HTERT RPE-1 (cell line): ENCODE measurements around the gene SELENOF.
"Not testable (repeated sequence)": the region's sequence is repeated elsewhere in the genome, so short reads cannot be mapped to it uniquely, and the experiment has no call there.

Experiments
- in situ Hi-C: fragments of 300-500 bp; cut with MboI; formaldehyde crosslinking; loops from 4 replicates; pipeline ENCODE4 v1.14.3; 2020; ENCODE audit warnings: low sequenced_read_pairs

The SELENOF gene

DNA sequence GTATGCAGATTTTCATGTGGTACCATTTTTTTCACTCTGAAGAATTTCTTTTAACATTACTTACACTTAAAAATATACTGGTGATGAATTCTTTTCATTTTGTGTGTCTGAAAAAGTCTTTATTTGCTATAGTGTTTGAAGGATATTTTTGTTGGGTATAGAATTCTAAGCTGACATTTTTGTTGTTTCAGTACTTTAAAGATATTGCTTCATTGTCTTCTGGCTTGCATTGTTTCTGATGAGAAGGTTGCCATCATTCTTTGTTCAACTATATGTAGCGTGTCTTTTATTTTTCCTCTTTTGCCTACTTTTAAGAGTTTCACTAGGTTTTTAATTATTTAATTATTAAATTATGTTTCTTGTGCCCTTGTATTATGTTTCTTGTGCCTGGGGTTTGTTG is 8.5 kb upstream of the SELENOF start:
- in situ Hi-C loops = no loop called here

DNA sequence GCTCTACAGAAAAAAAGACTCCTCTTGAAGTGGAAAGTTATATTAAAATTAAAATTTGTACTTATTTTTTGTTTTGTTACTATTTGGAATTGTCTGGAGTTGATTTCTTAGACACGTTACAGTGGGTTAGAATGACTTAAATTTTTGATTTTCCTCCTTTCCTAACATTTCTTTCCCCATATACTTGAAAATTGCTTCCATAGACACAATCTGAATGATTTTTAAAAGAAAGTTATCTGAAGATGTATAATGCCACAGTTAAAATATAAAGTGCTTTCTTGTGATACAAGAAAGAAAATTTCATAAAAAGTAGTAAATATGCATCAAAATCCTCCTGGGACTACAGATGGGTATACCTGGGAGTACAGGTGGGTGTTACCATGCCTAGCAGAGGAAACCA is 2.8 kb upstream of the SELENOF start:
- in situ Hi-C loops = no loop called here

DNA sequence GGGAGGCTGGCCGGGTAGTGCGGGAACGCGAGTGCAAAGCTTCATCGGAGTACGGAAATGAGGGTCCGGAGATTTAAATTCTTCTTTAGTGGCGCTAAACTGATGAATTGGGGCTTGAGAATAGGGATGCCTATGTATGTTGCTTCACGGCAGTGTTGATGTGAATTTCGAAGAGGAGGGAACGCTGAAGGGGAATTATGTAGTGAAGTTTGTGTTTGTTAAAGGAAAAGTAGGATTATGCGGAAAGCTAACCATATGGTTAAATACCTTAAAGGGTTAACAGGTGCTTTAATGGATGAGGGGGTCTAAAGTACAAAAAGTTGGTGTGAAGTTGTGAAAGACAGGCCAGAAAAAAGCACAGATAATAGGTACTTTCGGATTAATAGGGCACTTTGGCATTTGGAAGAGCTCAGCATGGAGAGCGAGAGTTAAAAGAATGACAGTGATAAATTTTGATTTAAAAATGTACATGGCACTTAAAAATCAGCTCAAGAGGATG is 1.9 kb upstream of the SELENOF start:
- in situ Hi-C loops = no loop called here

DNA sequence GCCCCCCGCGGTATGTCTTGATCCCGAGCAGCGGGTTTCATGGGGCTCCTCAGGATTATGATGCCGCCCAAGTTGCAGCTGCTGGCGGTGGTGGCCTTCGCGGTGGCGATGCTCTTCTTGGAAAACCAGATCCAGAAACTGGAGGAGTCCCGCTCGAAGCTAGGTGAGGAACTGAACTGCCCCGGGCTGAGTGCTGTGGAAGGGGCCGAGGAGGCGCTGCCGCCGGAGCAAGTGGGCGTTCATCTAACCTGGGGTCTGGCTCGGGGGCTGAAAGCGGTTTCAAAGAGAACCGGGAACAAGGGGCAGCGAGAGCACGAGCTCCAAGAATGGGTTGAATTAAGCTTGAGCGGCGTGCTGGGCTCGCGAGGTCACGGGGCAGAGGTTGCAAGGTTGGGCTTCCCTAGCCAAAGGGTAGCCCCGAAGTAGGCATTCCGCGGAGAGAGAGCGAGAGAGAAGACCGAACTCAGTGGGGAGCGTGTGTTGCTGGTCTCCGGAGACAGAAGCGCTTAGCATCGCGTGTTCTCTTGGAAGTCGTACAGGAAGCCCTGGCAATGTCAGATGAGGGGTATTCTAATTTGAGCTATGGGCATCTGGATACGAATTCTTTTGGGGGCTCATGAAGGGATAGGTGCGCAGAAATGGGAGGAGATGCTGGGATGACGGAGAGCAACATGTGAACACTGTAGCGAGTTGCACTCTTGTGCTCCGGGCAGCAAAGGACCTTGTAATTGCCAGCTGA is 1.2 kb upstream of the SELENOF start:
- in situ Hi-C loops = no loop called here

DNA sequence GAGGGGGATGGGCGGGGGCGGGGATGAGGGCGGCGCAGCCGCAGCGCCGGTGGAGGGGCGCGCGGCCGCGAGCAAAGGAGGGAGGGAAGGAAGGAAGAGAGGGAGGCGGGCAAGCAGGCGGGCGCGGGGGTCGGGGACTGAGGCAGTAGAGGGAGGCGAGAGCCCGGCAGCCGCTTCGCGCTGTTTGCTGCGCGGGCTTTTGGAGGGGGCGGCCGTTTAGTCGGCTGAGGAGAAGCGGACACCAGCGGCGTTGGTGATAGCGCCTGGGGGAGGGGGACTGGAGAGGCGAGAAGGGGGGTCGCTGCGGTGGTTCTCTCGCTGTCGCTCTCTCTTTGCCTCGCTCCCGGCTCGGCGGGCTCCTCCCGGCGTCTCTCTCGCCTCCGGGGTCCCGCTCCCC is 673 bp upstream of the SELENOF start, which contains the start of gene HS2ST1:
Gene HS2ST1, plus strand, starts transcription at position 35 of the 397 bp plus-strand sequence.
- in situ Hi-C loops = no loop called here

DNA sequence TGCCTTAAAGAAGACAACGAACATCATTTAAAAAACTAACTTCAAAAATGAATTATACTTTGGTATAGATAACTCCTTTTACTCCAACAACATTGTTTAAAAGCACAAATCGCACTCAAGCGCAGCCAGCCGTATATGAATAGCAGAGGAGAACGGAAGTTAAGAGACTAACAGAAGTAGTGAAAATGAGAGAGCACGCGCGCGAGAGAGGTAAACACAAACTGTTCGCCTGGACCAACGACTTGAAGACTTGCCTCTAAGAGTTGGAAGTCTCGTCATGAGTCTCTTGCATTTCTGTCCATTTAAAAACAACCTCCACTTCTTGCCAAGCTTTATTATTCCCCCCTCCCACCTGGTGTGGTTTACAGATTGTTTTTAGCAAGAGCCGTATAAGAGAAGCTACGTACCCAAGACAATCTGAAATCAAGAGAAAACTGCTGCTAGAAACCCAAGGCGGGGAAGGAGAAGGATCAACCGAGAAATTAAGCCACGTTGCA is 479 bp downstream of the SELENOF start:
- in situ Hi-C loops = no loop called here

DNA sequence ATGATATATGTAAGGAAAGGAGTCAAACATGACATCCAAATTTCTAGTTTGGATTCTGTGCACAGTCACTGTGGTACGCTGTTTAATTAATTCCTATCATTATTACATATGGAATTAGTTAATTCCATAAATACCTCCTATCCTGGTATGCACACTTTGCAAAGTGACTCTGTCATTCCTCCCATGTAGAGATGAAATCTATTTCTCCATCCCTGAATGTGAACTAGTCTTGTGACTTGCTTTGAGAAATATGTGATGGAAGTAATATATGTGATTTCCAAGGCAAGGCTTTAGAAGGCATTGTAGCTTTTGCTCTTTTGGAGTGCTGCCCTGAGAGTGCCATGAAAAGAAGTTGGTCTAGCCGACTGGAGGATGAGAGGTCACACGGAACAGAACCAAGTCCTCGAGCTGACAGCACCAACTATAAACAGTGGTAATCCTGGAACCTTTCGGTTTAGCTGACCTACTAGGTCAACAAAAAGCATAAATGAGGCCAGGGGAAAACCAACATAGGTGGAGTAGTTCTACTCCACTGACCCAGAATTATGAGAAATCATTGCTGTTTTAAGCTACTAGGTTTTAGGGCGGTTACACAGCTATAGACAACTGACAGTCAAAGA is 1.5 kb downstream of the SELENOF start:
- in situ Hi-C loops = no loop called here

DNA sequence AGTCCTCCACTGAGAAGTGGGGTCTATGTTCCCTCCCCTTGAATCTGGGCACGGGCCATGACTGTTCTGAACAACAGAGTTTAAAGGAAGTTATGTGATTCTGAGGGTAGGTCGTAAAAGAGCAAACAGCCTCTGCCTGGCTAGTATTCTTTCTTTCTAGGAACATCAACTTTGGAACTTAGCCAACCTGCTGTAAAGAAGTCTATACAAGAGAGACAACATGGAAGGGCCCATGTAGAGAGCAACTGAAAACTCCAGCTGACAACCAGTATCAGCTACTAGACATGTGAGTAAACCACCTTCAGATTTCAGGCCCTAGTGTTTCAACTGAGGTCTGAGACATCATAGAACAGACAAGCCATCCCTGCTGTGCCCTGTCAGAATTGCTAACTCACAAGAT is 7.5 kb downstream of the SELENOF start:
- in situ Hi-C loops = no loop called here

DNA sequence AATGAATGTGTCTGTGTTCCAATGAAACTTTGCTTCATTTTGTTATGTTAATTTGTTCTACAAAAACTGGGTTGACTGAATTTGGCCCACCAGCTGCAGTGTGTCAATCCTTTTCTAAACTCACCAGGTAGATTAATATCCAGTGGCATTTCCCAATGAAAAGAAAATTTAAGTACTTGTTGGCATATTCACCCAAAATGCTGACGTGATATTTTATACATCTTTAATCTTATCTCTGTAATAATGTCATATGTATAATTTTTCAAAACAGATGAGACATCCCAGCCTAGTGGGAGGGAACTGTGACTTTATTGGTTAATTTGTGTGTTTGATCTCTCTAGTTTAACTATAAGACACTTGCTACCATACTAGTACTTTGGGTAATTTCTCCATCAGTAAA is 8.1 kb downstream of the SELENOF start:
- in situ Hi-C loops = no loop called here

DNA sequence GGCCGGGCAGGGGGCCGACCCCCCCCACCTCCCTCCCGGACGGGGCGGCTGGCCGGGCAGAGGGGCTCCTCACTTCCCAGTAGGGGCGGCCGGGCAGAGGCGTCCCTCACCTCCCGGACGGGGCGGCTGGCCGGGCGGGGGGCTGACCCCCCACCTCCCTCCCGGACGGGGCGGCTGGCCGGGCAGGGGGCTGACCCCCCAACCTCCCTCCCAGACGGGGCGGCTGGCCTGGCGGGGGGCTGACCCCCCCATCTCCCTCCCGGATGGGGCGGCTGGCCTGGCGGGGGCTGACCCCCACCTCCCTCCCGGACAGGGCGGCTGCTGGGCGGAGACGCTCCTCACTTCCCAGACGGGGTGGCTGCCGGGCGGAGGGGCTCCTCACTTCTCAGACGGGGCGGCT is 14.5 kb downstream of the SELENOF start:
- in situ Hi-C loops = not testable (repeated sequence)

DNA sequence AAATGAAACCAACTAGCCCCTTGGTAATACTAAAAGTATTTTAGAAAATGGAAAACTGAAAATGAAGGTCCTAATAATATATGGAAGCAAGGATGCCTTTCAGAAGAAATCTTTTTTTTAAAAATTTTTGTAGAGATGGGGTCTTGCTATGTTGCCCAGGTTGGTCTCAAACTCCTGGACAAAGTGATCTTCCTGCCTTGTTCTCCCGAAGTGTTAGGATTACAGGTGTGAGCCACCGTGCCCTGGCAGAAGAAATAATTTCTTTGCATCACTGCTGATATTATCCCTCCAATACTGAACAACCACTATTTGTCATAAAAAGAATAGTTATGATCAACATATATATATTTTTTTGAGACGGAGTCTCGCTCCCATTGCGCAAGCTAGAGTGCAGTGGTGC is 25.6 kb downstream of the SELENOF start:
- in situ Hi-C loops = no loop called here

DNA sequence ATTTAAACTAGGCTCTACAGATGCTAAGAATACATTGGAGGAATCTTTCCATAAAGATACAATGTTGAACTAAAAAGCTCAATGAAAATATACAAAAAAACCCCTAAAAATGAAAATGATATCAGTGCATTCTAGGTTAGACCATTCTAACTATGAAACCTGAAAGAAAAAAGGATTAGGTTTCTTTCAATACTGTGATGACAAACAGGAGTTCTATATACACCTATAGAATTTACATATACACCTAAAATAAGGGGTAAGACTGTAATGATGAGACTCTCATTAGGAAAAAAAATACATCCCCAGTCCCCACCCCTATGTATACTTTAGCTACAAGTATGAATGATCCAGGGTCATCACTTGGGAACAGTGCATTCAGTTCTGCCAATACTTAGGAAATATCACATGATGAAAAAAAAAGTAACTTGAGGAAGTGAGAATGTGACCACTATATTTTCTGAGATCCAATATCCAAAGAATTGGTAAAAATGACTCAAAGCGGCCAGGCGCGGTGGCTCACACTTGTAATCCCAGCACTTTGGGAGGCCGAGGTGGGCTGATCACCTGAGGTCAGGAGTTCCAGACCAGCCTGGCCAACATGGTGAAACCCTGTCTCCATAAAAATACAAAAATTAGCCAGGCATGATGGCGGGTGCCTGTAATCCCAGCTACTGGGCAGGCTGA is 26.3 kb downstream of the SELENOF start:
- in situ Hi-C loops = no loop called here

DNA sequence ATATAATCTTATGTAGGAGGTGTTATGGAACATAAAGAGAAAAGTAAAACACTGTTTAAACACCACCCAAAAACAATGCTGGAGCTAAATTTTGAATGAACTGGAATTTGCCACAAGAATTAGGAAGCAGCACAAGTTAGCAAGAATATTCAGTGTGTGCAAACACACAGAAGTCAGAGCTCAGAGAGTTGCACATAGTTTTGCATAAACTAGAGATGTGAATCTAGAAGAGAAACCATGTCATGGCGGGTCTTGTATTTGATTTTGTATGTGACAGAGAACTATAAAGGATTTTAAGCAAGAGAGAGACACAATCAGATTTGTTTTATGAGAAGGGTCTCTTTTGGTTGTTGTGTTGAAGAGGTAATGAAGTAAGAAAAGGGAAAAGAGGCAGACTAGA is 38.2 kb downstream of the SELENOF start:
- in situ Hi-C loops = no loop called here

DNA sequence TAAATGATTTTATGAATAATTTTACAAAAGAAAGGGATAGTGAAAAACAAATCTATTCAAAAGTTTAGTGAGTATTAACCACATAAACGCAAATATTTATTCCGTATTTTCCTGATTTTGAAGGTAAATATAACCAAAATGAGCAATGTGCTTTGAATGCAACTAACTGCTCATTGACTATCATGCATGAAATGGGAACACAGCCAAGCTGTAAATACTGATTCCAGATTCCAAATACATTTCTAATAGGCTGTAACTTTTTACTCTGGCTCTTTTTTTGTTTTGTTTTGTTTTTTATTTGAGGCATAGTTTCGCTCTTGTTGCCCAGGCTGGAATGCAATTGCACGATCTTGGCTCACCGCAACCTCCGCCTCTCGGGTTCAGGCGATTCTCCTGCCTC is 41.8 kb downstream of the SELENOF start:
- in situ Hi-C loops = no loop called here

DNA sequence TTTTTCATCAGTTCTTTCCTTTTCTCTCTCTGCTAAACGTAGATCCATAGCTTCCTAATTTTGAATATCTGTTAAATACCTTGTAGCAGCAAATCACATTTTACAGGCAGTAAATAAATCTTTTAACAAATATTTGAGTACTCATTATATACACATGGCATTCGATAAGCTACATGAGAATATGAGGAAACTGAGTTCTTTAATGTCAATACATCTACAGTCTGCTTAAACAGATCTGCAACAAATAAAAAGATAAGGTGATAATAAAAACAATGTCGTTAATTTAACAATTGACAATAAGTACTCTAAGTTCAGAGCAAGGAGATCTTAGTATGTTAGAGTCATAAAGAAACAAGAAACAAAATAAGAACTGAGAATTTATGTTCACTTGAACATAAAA is 42.9 kb downstream of the SELENOF start:
- in situ Hi-C loops = no loop called here

DNA sequence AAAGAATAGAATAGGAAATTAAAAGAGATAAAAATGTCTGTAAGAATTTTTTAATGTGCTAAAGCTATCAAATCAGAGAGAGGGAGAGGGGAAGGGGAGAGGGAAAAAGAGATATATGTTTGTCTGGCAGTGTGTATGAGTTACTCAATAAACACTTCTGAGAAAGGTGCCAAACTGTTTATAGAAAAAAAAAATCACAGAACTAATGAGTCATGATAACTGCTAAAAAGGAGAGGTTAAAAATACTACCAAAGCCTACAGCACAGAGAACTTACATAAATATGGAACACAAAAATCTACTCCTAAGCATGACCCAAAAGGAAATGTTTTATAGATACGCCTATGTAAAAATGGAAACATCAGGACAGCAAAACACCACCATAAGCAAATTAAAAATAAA is 45.4 kb downstream of the SELENOF start:
- in situ Hi-C loops = no loop called here

DNA sequence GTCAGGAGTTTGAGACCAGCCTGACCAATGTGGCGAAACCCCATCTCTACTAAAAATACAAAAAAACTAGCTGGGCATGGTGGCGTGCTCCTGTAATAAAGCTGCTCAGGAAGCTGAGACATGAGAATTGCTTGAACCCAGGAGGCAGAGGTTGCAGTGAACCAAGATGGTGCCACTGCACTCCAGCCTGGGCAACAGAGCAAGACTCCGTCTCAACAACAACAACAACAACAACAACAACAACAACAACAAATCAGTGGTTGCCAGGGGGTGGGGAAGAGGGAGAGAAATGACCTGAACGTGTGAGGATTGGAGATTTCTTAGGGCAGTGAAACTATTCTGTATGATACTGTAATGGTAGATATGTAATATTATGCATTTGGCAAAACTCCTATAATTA is 46.6 kb downstream of the SELENOF start:
- in situ Hi-C loops = not testable (repeated sequence)

DNA sequence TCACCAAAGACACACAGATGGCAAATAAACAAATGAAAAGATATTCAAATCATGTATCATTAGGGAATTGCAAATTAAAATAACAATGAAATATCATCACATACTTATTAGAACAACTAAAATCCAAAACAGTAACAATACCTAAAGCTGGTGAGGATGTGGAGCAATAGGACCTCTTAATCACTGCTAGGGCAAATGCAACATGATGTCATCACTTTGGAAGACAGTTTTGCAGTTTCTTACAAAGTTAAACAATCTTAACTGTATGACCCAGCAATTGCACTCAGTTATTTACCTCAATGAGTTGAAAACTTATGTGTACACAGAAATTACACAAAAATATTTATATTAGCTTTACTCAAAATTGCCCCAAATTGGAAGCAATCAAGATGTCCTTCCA is 47.3 kb downstream of the SELENOF start:
- in situ Hi-C loops = no loop called here

DNA sequence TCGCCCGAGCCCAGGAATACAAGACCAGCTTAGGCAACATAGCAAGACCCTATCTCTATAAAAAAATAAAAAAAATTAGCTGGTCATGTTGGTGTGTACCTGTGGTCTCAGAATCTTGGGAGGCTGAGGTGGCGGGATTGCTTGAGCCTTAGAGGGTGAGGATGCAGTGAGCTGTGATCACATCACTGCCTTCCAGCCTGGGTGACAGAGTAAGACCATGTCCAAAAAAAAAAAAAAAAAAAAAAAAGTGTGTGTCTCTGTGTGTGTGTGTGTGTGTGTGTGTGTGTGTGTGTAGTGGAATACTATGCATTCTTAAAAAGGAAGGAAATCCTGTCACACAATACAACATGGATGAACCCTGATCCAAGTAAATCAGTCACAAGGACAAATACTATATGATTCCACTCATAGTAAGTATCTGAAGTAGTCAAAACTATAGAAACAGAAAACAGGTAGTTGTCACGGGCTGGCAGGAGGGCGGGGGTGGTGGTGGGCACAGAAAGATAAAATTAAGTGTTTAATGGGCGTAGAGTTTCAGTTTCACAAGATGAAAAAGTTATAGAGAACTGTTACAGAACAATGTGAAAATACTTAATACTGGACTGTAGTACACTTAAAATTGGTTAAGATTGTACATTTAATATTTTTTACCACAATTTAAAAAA is 47.8 kb downstream of the SELENOF start:
- in situ Hi-C loops = no loop called here

DNA sequence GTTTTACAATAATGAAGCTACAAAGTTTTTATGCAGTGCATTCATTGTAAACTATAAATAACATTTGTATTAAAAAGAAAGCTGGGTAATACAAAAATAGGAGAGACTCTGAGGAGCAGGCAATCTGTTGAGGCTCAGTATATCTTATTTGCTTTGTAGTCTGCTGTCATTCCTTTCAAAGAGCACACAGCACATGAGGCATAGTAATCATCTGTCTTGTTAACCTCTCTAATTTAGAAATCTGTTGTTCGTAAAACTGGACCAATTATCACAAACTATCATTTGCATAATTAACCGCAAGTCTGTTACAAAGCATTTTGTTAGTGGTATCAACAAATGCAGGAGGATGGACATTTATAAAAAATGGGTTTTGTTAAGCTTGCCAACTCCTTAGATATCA is 51.0 kb downstream of the SELENOF start:
- in situ Hi-C loops = no loop called here

DNA sequence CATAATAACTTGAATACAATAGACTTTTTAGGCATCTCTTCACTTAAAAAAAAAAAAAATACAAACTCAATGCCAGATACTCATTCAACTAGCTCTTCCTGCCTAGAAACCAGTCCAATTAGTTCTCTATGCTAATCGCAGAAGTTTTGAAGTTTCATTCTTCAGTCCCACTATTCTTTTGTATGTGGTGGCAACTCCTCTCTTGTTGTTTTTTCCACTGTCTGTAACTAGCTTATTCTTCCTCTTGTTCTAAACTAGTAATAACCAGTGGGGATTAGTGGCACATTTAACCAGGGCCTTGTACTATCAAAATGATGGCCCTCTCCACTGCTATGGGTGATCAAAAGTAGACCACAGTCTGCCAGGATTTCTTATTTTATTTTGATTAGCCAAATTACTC is 52.5 kb downstream of the SELENOF start:
- in situ Hi-C loops = no loop called here
